Measurements from ENCODE around the gene MBD4.
A peak's percentile ranks its signal among the peaks of the same experiment; 100 is the strongest.

Gene MBD4

GRCh38 chr3:129462361-129462968, 22.7 kb upstream of the MBD4 start:
- DNase-seq: no peak

GRCh38 chr3:129461461-129462146, 21.9 kb upstream of the MBD4 start:
- DNase-seq: no peak

GRCh38 chr3:129461022-129461421, 21.3 kb upstream of the MBD4 start:
- no peak for DNase-seq

- DNase-seq: no peak
Observed at GRCh38 chr3:129460572-129460971, 20.8 kb upstream of the MBD4 start.

- DNase-seq: no peak
Observed at GRCh38 chr3:129460155-129460554, 20.4 kb upstream of the MBD4 start.

GRCh38 chr3:129453732-129454131, 14.0 kb upstream of the MBD4 start:
- DNase-seq: no peak

- no peak for DNase-seq
Observed at GRCh38 chr3:129449279-129450115, 9.7 kb upstream of the MBD4 start.

GRCh38 chr3:129448186-129448895, 8.6 kb upstream of the MBD4 start:
- DNase-seq: no peak

GRCh38 chr3:129446926-129447325, 7.2 kb upstream of the MBD4 start:
- DNase-seq: no peak

GRCh38 chr3:129445471-129445870, 5.7 kb upstream of the MBD4 start:
- no peak for DNase-seq

- DNase-seq: no peak
Observed at GRCh38 chr3:129442947-129443346, 3.2 kb upstream of the MBD4 start.

- no peak for DNase-seq
Observed at GRCh38 chr3:129442486-129442885, 2.7 kb upstream of the MBD4 start.

- DNase-seq: no peak
Observed at GRCh38 chr3:129441782-129442181, 2.0 kb upstream of the MBD4 start.

- DNase-seq: no peak
Observed at GRCh38 chr3:129441215-129441614, 1.5 kb upstream of the MBD4 start.

- peak; percentile 42 for DNase-seq
Observed at GRCh38 chr3:129440618-129441190, 956 bp upstream of the MBD4 start.

- no peak for DNase-seq
Observed at GRCh38 chr3:129439226-129439816, 427 bp downstream of the MBD4 start.

GRCh38 chr3:129435367-129435766, 4.4 kb downstream of the MBD4 start:
- no peak for DNase-seq

- no peak for DNase-seq
Observed at GRCh38 chr3:129434140-129434539, 5.6 kb downstream of the MBD4 start.

- no peak for DNase-seq
Observed at GRCh38 chr3:129433565-129433964, 6.2 kb downstream of the MBD4 start.

- no peak for DNase-seq
Observed at GRCh38 chr3:129432671-129433070, 7.1 kb downstream of the MBD4 start.

GRCh38 chr3:129432036-129432435, 7.7 kb downstream of the MBD4 start:
- DNase-seq: no peak

GRCh38 chr3:129429602-129430001, 10.1 kb downstream of the MBD4 start:
- DNase-seq: no peak

- no peak for DNase-seq
Observed at GRCh38 chr3:129429080-129429451, 10.7 kb downstream of the MBD4 start.

All from NCI-H2227 treated with DMSO at 0.1 percent for 48 hours (cell line).